Adipocyte (in vitro differentiated cells): ENCODE measurements around the gene CCDC40.
"Not testable (repeated sequence)": the region's sequence is repeated elsewhere in the genome, so short reads cannot be mapped to it uniquely, and the experiment has no call there.

Experiments
- DNase-seq: peaks from one replicate; pipeline ENCODE4 v3.0.0-alpha.2; 2015; ENCODE audit warnings: low read depth
- H3K27me3 ChIP-seq: replicated peaks from 2 replicates; pipeline ENCODE4 v1.7.0; 2013; ENCODE audit warnings: mild to moderate bottlenecking, low read length, moderate library complexity; ENCODE audit not compliant: control insufficient read depth, insufficient read depth
- H3K36me3 ChIP-seq: 2 replicates; pipeline ENCODE4 v1.7.0; 2013; ENCODE audit warnings: low read length, mild to moderate bottlenecking, moderate library complexity; ENCODE audit not compliant: control insufficient read depth, insufficient read depth, severe bottlenecking
- H3K4me1 ChIP-seq: 2 replicates; pipeline ENCODE4 v1.7.0; 2013; ENCODE audit warnings: mild to moderate bottlenecking, low read length, moderate library complexity; ENCODE audit not compliant: control insufficient read depth, insufficient read depth
- H3K4me3 ChIP-seq: 2 replicates; pipeline ENCODE4 v1.7.0; 2013; ENCODE audit warnings: mild to moderate bottlenecking, low read length, moderate library complexity
- H3K9ac ChIP-seq: 2 replicates; pipeline ENCODE4 v1.7.0; 2013; ENCODE audit warnings: mild to moderate bottlenecking, low read length, moderate library complexity
- H3K9me3 ChIP-seq: 2 replicates; pipeline ENCODE4 v1.7.0; 2013; ENCODE audit warnings: mild to moderate bottlenecking, low read length, moderate library complexity; ENCODE audit not compliant: control insufficient read depth

Gene CCDC40

DNA sequence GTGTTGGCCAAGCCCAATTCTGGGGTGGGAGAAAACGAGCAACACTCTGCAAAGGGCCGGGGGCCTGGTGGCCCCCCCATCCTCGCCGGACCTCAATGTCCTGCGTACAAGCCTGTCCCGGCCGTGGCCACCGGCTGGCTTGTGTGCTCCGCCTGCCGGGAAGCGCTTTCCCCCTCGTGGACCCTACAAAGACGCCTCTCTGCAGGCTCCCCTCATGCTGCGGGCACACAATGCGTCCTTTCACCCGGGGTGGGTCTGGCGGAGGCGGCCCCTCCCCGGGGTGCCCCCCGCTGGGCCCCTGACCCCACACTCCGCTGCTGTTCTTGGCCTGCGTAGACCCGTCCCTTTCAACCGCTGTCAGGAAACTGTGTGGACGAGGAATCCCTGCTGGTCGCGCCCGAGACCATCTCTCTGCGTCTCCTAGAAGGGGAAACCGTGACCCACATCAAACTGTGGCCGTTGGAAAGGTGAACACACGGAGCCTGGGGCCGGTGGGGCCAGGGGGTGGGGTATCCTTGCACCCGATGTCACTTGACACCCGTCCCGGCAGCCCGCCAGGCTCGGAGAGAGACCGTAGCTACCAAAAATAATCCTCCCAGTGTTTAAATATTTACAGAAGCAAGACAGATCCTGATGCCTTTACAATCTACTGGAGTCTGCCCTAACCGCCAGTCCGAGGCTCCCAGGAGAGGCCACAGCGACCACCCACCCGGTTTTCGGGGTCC, 44.4 kb upstream of the CCDC40 start:
- H3K9ac ChIP-seq: peak overlapping the region; percentile 50
- peak; percentile 34 for DNase-seq
- H3K36me3 ChIP-seq: no peaks in the 10 kb centered on the region
- H3K9me3 ChIP-seq: no peaks in the 10 kb centered on the region
- H3K4me3 ChIP-seq: peak overlapping the region; percentile 29
- no peaks in the 10 kb centered on the region for H3K27me3 ChIP-seq
- H3K4me1 ChIP-seq: peaks cover 60% of the 10 kb centered on the region

DNA sequence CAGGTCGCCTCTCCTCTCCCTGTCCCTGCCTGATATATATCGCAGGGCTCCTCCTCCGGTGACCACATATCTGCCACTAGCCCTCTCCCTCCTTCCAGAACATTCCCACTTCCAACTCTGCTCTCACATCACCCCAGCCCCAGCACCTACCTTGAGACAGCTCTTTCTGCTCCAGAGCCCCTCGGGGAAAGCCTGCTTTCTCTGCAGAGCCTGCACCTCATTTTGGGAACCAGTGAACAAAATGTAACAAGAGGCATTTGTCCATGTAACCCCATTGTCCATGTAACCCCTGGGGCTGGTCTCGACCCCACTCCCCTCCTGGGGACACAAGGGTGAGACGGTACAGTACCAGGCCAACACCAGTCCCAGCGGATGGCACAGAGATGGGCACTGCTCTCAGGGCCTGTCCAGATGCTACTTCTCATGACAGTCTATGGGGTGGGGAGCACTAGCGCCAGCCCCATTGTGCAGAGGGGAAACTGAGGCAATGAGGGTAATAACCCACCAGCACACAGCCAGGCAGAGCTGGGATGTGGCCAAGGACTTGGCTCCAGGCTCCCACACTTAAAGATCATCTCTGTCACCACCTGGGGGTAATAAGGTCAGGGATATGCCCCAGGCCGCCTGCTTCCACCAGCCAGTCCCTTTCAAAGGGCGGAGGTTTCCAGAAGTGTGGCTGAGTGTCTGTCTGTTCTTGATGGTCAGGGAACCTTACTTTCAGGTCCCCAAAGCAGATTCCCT, 43.6 kb upstream of the CCDC40 start:
- DNase-seq: no peak

DNA sequence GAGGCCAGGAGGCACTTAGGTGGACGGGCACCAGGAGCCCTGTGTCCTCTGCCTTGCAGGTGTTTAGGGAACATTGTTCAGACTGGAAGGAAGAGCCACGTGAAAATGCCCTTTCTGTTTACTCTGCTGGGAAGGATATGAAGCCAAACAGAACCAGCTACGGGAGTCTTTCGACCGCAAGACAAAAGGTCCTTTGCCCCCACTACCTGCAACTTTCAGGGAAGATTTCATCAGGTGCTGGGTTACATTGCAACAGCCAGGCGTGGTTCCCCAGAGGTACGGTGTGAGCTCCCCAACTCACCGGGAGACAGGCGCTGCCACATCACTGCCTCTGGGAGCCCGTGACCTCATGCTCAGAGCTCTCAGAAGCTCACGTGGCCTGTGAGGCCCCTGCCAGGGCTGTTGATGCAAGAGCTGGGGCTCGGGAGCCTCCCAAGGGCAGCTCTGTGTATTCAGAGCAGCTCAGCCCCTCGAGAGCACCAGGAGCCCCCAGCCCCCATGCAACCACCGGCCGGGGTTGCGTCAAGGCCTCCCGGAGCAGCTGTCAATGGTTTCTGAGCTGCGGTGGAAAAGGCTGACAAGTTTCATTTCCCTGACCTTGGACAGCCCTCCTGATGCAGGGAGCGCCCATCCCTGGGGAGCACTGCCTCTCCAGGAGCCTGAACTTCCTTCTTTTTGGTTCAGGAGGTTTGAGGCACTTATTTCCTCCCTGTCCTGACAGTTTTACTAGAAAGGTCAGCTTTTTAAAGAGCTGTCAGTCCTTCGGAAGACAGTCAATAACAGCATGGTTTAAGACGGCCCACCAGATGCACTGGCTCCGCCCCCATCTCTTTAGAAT, 42.8 kb upstream of the CCDC40 start:
- Histone ChIP-seq H3K9ac (peak overlapping the region; percentile 50), H3K4me1 (peaks cover 51% of the 10 kb centered on the region), H3K4me3 (peak overlapping the region; percentile 19), H3K9me3 (no peaks in the 10 kb centered on the region), H3K36me3 (peaks cover 8% of the 10 kb centered on the region), H3K27me3 (no peaks in the 10 kb centered on the region)
- peak; percentile 94 for DNase-seq

More for the DNA sequence above, 43.6 kb upstream of the CCDC40 start:
- peaks cover 4% of the 10 kb centered on the region for H3K36me3 ChIP-seq
- H3K4me1 ChIP-seq: peaks cover 58% of the 10 kb centered on the region
- H3K9me3 ChIP-seq: no peaks in the 10 kb centered on the region
- peak overlapping the region; percentile 50 for H3K9ac ChIP-seq
- H3K27me3 ChIP-seq: no peaks in the 10 kb centered on the region
- H3K4me3 ChIP-seq: peak overlapping the region; percentile 29

DNA sequence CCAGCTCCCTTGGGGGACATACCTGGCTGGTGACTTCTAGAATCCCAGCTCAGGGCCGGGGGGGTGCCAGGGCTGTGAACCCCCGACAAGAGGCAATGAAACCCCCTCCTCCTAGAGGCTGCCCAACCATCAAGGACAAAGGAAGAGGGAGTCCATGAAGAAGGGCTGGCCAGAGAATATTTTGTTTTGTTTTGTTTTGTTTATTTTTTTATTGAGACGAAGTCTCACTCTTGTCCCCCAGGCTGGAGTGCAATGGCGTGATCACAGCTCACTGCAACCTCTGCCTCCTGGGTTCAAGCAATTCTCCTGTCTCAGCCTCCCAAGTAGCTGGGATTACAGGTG, 42.2 kb upstream of the CCDC40 start:
- Histone ChIP-seq H3K36me3 (peaks cover 11% of the 10 kb centered on the region), H3K4me3 (peak overlapping the region; percentile 19), H3K4me1 (peaks cover 45% of the 10 kb centered on the region), H3K9ac (peak overlapping the region; percentile 50)
- not testable (repeated sequence) for H3K9me3 ChIP-seq, H3K27me3 ChIP-seq, DNase-seq

DNA sequence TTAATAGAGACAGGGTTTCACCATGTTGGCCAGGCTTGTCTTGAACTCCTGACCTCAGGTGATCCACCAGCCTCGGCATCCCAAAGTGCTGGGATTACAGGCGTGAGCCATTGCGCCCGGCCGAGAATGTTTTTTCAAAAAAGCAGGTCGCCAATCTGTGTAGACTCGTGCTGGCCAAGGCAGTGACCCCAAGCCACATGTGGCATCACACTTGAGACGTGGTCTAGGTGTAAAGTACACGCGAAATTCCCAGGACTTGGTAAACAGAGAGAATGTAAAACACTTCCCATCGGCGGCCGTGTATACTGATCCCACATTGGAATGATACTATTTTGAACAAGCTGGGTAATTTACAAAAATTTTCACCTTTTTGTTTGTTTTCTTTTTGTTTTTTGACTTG, 41.8 kb upstream of the CCDC40 start:
- no peaks in the 10 kb centered on the region for H3K9me3 ChIP-seq
- no peaks in the 10 kb centered on the region for H3K27me3 ChIP-seq
- peaks cover 45% of the 10 kb centered on the region for H3K4me1 ChIP-seq
- no peak overlapping the region for H3K9ac ChIP-seq
- DNase-seq: no peak
- peaks cover 11% of the 10 kb centered on the region for H3K36me3 ChIP-seq
- H3K4me3 ChIP-seq: no peak overlapping the region

DNA sequence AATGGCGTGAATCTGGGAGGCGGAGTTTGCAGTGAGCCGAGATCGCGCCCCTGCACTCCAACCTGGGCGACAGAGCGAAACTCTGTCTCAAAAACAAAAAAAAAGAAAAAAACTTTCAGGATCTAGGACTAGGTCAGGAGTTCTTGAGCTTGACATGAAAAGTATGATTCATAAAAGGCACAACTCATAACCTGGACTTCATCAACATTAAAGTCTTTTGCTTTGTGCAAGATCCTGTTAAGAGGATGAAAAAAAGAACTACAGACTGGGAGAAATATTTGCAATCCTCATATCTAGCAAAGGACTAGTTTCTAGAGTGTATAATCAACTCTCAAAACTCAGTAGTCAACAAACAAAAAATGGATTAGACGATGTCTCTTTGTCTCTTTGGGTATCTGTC, 40.7 kb upstream of the CCDC40 start:
- DNase-seq: no peak
- no peak overlapping the region for H3K9ac ChIP-seq
- H3K36me3 ChIP-seq: peaks cover 19% of the 10 kb centered on the region
- no peak overlapping the region for H3K4me3 ChIP-seq
- no peaks in the 10 kb centered on the region for H3K27me3 ChIP-seq
- H3K4me1 ChIP-seq: peaks cover 44% of the 10 kb centered on the region
- H3K9me3 ChIP-seq: no peaks in the 10 kb centered on the region

DNA sequence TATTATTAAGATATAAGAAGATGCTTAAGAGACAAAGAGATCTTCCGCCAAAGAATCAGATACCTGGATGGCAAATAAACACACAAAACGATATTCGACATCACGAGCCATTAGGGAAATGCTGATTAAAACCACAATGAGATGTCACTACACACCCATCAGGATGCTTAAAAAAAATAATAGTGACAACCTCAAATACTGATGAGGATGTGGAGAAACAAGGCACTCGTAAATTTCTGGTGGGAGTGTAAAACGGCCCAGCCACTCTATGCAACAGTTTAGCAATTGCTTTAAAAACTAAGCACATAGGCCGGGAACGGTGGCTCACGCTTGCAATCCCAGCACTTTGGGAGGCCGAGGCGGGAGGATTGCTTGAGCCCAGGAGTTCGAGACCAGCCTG, 40.2 kb upstream of the CCDC40 start:
- H3K9me3 ChIP-seq: no peaks in the 10 kb centered on the region
- no peak overlapping the region for H3K9ac ChIP-seq
- peaks cover 38% of the 10 kb centered on the region for H3K4me1 ChIP-seq
- DNase-seq: no peak
- H3K4me3 ChIP-seq: no peak overlapping the region
- H3K27me3 ChIP-seq: no peaks in the 10 kb centered on the region
- H3K36me3 ChIP-seq: peaks cover 19% of the 10 kb centered on the region

DNA sequence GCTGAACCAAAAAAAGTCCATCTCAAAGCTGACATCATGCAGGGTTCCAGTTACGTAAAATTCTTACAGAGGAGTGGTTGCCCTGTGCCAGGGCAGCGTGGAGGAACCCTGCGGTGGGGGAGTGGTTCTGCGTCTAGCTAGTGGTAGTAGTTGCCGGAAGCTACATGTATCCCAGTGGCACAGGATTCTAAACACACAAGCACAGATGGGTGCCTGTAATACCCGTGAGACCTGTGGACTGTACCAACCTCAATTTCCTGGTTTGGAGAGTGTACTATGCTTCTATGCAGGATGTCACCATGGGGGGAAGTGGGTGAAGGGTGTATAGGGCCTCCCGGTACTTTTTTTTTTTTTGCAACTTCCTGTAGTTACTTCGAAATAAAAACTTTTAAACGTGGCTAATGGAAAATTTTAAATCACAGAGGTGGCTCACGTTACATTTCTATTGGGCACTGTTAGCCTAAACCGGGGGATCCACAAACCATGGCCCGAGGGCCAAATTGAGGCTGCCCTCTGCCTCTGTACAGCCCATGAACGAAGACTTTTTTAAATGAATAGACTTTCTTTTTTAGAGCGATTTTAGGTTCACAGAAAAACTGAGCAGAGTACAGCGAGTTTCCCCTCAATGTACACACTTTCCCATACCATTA, 39.3 kb upstream of the CCDC40 start:
- no peak for DNase-seq
- peaks cover 32% of the 10 kb centered on the region for H3K4me1 ChIP-seq
- H3K4me3 ChIP-seq: no peak overlapping the region
- no peaks in the 10 kb centered on the region for H3K9me3 ChIP-seq
- H3K36me3 ChIP-seq: peaks cover 23% of the 10 kb centered on the region
- H3K9ac ChIP-seq: no peak overlapping the region
- H3K27me3 ChIP-seq: no peaks in the 10 kb centered on the region

DNA sequence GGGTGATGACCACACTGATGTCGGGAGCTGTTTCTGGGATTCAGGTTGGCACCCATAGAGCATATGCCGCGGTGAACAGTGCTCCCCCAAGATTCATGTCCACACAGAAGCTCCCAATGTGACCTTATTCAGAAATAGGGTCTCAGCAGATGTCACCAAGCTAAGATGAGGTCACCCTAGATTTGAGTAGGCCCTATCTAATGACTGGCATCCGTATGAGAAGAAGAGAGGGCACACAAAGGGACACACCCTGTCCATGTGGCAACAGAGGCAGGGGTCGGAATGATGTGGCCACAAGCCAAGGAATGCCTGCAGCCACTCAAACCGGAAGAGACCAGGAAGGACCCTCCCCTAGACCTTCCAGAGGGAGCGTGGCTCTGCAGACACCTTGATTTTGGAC, 36.3 kb upstream of the CCDC40 start:
- H3K9ac ChIP-seq: no peak overlapping the region
- H3K9me3 ChIP-seq: no peaks in the 10 kb centered on the region
- H3K36me3 ChIP-seq: peaks cover 43% of the 10 kb centered on the region
- H3K4me3 ChIP-seq: no peak overlapping the region
- DNase-seq: no peak
- no peaks in the 10 kb centered on the region for H3K27me3 ChIP-seq
- H3K4me1 ChIP-seq: peaks cover 11% of the 10 kb centered on the region

DNA sequence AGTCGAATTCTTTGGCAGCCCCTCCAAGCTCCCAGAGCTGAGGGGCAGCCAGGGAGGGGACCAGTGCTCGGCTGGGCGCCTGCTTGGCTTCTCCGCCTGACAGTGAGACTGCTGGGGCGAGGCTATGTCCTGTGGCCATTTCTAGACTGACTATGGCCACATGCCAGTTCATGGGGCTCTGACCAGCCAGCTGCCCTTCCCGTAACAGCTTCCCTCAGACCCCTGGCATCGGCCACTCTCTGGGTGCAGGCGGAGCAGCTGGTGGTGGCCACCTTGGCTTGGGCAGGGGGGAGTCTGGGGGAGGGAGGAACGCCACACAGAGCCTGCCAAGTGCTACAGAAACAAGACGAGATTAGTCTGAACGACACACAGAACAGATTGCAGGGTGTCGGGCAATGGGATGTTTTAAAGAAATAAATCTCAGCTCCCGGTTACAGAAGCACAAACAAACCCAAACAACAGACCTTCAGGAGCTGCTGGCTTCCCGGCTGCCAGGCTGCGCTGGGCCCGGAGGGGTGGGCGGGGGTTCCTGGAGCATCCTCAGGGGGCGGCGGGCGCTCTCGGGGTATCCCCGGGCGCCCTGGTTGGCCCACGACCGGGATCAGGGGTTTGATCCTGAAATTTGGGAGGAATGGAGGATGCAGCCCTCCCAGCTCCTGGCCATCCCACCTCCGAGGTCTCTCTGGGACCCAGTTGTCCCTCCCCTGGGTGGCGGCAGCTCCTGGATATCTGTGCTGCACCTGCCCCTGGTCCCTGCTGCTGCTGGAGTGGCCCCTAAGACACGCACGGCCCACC, 35.3 kb upstream of the CCDC40 start:
- no peak for DNase-seq
- Histone ChIP-seq H3K4me1 (peaks cover 14% of the 10 kb centered on the region), H3K36me3 (peaks cover 46% of the 10 kb centered on the region), H3K9ac (no peak overlapping the region), H3K4me3 (no peak overlapping the region), H3K9me3 (no peaks in the 10 kb centered on the region), H3K27me3 (no peaks in the 10 kb centered on the region)
